Chondrocyte (in vitro differentiated cells): Measurements from ENCODE around the gene LRMDA. TPM values are rescaled to one million over a fixed set of nuclear protein-coding genes. Genes with fewer than 3 reads are reported as not detected.

ENCODE experiments used
- DNase-seq: peaks from one replicate; pipeline ENCODE4 v3.0.0; 2021; ENCODE audit warnings: mixed read lengths, low spot score
- H3K27ac Mint-ChIP-seq: one replicate; pipeline ENCODE4 v1.8.0; 2021; ENCODE audit warnings: mild to moderate bottlenecking, moderate library complexity, mixed read lengths; ENCODE audit not compliant: unreplicated experiment
- H3K27me3 Mint-ChIP-seq: 2 replicates; pipeline ENCODE4 v1.8.0; 2021; ENCODE audit warnings: low read depth, mixed read lengths
- H3K36me3 Mint-ChIP-seq: 2 replicates; pipeline ENCODE4 v1.8.0; 2021; ENCODE audit warnings: low read depth, mixed read lengths
- H3K4me1 Mint-ChIP-seq: 2 replicates; pipeline ENCODE4 v1.8.0; 2021; ENCODE audit warnings: low read depth, mild to moderate bottlenecking, mixed read lengths
- H3K4me3 Mint-ChIP-seq: one replicate; pipeline ENCODE4 v1.8.0; 2021; ENCODE audit warnings: mild to moderate bottlenecking, moderate library complexity, mixed read lengths; ENCODE audit not compliant: unreplicated experiment
- H3K9me3 Mint-ChIP-seq: 2 replicates; pipeline ENCODE4 v1.8.0; 2021; ENCODE audit warnings: low read depth, mixed read lengths
- total RNA-seq: library from RNA; stranded (reverse); gene quantifications from 3 replicates; pipeline ENCODE4 v1.2.1, GENCODE V29; 2021
- TF ChIP-seq, protein P1 (sequence below): fragments of 200-600 bp; sonication (generic); IDR thresholded peaks from 2 replicates; pipeline ENCODE4 v1.5.0; 2021; ENCODE audit warnings: antibody characterized with exemption, mild to moderate bottlenecking, moderate library complexity

Gene LRMDA
- total RNA-seq, 1 donor from 2014 or later: 2.8 TPM

- H3K9me3 Mint-ChIP-seq: no peaks in the 10 kb centered on the region
- TF ChIP-seq, protein P1, sequence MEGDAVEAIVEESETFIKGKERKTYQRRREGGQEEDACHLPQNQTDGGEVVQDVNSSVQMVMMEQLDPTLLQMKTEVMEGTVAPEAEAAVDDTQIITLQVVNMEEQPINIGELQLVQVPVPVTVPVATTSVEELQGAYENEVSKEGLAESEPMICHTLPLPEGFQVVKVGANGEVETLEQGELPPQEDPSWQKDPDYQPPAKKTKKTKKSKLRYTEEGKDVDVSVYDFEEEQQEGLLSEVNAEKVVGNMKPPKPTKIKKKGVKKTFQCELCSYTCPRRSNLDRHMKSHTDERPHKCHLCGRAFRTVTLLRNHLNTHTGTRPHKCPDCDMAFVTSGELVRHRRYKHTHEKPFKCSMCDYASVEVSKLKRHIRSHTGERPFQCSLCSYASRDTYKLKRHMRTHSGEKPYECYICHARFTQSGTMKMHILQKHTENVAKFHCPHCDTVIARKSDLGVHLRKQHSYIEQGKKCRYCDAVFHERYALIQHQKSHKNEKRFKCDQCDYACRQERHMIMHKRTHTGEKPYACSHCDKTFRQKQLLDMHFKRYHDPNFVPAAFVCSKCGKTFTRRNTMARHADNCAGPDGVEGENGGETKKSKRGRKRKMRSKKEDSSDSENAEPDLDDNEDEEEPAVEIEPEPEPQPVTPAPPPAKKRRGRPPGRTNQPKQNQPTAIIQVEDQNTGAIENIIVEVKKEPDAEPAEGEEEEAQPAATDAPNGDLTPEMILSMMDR: no peak
- H3K27ac Mint-ChIP-seq: no peak overlapping the region
- H3K4me1 Mint-ChIP-seq: no peaks in the 10 kb centered on the region
- H3K27me3 Mint-ChIP-seq: peaks cover 9% of the 10 kb centered on the region
- peaks cover 4% of the 10 kb centered on the region for H3K36me3 Mint-ChIP-seq
- H3K4me3 Mint-ChIP-seq: no peak overlapping the region
- no peak for DNase-seq
These were observed 613.8 kb downstream of the LRMDA start for GRCh38 chr10:76045174-76045573.

DNA sequence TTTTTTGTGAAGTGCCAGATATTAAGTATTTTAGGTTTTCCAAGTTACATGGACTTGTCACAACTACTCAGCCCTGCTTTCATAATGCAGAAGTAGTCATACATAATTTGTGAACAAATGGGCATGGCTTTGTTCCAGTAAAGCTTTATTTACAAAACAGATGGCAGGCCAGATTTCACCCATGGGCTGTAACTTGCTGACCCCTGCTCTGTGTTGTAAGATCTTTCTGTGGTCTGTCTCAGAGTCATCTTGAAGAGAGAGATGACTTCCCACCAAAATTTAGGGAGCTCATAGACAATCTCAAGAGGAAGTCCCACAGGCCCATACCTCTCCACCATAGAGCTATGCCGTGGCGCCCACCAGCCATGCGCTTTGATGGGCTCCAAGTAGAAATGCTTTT lies 616.1 kb downstream of the LRMDA start:
- H3K27me3 Mint-ChIP-seq: peaks cover 8% of the 10 kb centered on the region
- H3K9me3 Mint-ChIP-seq: no peaks in the 10 kb centered on the region

GRCh38 chr10:76049581-76050290 lies 618.3 kb downstream of the LRMDA start:
- Mint-ChIP-seq H3K27ac (no peak overlapping the region), H3K27me3 (peaks cover 20% of the 10 kb centered on the region), H3K9me3 (no peaks in the 10 kb centered on the region), H3K4me1 (no peaks in the 10 kb centered on the region), H3K4me3 (no peak overlapping the region), H3K36me3 (no peaks in the 10 kb centered on the region)
- DNase-seq: no peak
- TF ChIP-seq, protein P1: no peak

More for the DNA sequence above, 616.1 kb downstream of the LRMDA start:
- Mint-ChIP-seq H3K36me3 (peaks cover 2% of the 10 kb centered on the region), H3K27ac (no peak overlapping the region), H3K4me1 (no peaks in the 10 kb centered on the region), H3K4me3 (no peak overlapping the region)
- TF ChIP-seq, protein P1: no peak
- DNase-seq: no peak

GRCh38 chr10:76050291-76050625 lies 618.8 kb downstream of the LRMDA start:
- Mint-ChIP-seq H3K36me3 (no peaks in the 10 kb centered on the region), H3K9me3 (no peaks in the 10 kb centered on the region), H3K4me1 (no peaks in the 10 kb centered on the region), H3K4me3 (no peak overlapping the region), H3K27me3 (peaks cover 19% of the 10 kb centered on the region), H3K27ac (no peak overlapping the region)
- no peak for DNase-seq
- TF ChIP-seq, protein P1: no peak

DNA sequence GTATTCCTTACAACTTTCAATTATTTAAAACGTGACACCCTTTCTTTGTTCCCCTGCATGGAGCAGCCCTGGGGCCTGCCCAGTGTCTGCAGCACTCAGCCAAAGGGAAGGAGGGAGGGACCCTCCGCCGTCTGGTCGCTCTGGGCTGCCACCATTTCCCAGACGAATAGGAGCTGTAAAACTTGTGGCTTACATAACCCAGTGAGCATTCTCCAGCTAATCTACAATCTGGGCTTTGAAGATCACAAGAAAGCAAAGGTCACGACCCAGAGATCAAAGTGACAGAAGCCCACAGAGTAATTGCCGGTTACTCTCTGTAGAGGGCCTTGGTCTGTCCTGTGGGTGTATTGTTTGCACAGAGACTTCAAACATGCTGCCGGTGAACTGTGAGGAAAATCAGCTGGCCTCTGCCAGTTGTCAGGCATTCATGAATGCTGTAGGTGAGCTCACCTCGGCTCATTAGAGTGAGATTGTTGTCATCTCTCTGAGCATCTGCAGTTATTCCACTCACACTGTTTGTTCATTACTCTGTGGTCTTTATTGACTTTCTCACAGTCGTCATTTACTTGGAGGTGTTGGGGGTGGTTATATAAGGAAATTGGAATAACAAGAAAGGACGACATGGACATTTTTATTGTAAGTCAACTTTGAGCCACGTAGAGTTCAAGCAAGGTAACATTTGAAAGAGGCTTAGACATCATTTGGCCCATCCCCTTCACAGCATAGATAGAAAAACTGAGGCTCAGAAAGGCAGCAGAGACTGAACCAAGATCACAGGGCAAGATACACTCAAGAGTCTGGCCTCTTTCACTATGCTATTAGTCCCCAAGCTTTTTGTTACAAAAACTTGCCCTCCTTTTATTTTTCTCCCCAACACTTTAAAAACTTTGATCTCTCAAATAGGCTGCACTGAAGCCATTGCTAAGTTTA lies 619.8 kb downstream of the LRMDA start:
- Mint-ChIP-seq H3K4me3 (no peak overlapping the region), H3K4me1 (no peaks in the 10 kb centered on the region), H3K9me3 (no peaks in the 10 kb centered on the region), H3K36me3 (no peaks in the 10 kb centered on the region), H3K27ac (no peak overlapping the region), H3K27me3 (peaks cover 15% of the 10 kb centered on the region)
- TF ChIP-seq, protein P1: no peak
- no peak for DNase-seq
